Gastrocnemius medialis (tissue), 4 donors: Measurements from ENCODE around the gene DCAF8. TPM values are rescaled to one million over a fixed set of nuclear protein-coding genes. Genes with fewer than 3 reads are reported as not detected.
A peak's percentile ranks its signal among the peaks of the same experiment; 100 is the strongest.

ENCODE experiments used
- ATAC-seq, 2 donors: fragments of 150-250 bp; one replicate each; pipeline ENCODE4 v1.9.1; 2016
- DNase-seq, 2 donors: peaks; one replicate each; pipeline ENCODE4 v3.0.0-alpha.2; 2019
- H3K27ac ChIP-seq, 4 donors: fragments of 200-600 bp; sonication (generic); 1 replicate in 1 of 4; 2 replicates in 3 of 4; pipeline ENCODE4 v1.5.1; 2016 to 2018; ENCODE audit warnings: mild to moderate bottlenecking in 2 of 4, moderate library complexity in 1 of 4
- H3K27me3 ChIP-seq, 3 donors: fragments of 200-600 bp; sonication (generic) in 2 of 3; 1 replicate in 1 of 3; 2 replicates in 2 of 3; pipeline versions ENCODE4 v1.5.1 to v1.6.0; 2016 to 2019; ENCODE audit warnings: mild to moderate bottlenecking in 1 of 3, moderate library complexity in 1 of 3
- H3K36me3 ChIP-seq, 2 donors: fragments of 200-600 bp; sonication (generic) in 1 of 2; one replicate each; pipeline ENCODE4 v1.5.1; 2017 to 2018
- H3K4me1 ChIP-seq, 2 donors: fragments of 200-600 bp; sonication (generic) in 1 of 2; one replicate each; pipeline ENCODE4 v1.5.1; 2016 to 2017; ENCODE audit warnings: mild to moderate bottlenecking in 2 of 2
- H3K4me3 ChIP-seq, 4 donors: fragments of 200-600 bp; sonication (generic) in 3 of 4; 1 replicate in 1 of 4; 2 replicates in 3 of 4; pipeline ENCODE4 v1.5.1; 2016 to 2019; ENCODE audit warnings: mild to moderate bottlenecking in 2 of 4
- H3K9me3 ChIP-seq, 3 donors: fragments of 200-600 bp; sonication (generic) in 2 of 3; 1 replicate in 1 of 3; 2 replicates in 2 of 3; pipeline ENCODE4 v1.5.1; 2016 to 2019
- POLR2A ChIP-seq, 2 donors: fragments of 450-650 bp; IDR thresholded peaks; one replicate each; pipeline ENCODE4 v1.6.1; 2017; ENCODE audit warnings: antibody characterized with exemption in 2 of 2, mild to moderate bottlenecking in 2 of 2, moderate library complexity in 2 of 2
- in situ Hi-C, 4 donors: fragments of 200-750 bp; cut with MboI; loops; one replicate each; pipeline versions ENCODE4 v1.15.0 to v1.8.0; 2017; ENCODE audit warnings: low sequenced_read_pairs in 4 of 4
- intact Hi-C: fragments of 100-400 bp; cut with DNase I; formaldehyde crosslinking; loops from one replicate; pipeline ENCODE4 v1.15.1; 2023; ENCODE audit warnings: low total_unique reads
- total RNA-seq, 4 donors: library from RNA; depleted of rRNA; stranded (reverse); fragments of >200 nt; gene quantifications; one replicate each; pipeline versions ENCODE4 v1.1.0 to v1.2.3, GENCODE V29; 2016
- TF ChIP-seq, protein P1 (sequence below), 5 experiments: fragments of 450-650 bp in 3 of 5; fragments of 200-600 bp in 2 of 5; sonication (generic) in 2 of 5; IDR thresholded peaks in 4 of 5; conservative IDR thresholded peaks in 1 of 5; 1 replicate in 4 of 5; 2 replicates in 1 of 5; pipeline ENCODE4 v1.5.1; 2016 to 2019; ENCODE audit warnings: antibody characterized with exemption in 5 of 5, mild to moderate bottlenecking in 3 of 5, moderate library complexity in 3 of 5

DCAF8 gene
- total RNA-seq, 4 donors from 2014 or later, result 170 to 208 (median 196) TPM

DNA sequence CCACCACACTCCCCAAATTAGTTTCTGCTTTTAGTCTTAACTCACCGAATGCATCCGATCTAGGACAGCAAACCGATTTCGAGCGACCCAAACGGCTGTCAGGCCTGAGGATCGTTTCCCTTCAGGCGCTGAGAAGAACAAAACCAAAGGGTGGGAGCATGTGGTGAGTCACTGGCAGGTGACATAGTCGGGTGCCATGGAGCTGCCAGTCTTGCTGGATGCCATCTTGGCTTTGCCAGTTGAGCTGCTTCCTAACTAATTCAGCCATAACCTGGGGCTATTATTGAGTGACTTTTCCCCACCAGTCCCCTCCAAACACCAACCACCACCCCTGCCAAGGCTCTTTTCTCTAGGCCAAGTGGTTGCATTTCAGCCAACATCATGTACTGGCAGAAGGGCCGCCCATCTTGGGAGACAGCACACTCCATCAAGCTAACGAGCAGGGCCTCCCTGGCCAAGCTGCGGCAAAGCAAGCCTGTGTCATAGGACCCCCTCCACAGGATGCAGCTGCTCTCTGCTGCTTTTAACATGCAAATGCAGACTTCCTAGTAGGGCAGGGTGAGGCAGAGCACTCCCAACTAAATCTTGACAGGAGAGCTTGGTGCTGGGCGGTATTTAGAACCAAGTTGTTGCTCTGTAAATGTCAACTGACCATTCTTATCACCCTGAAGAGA lies 44.9 kb upstream of the DCAF8 start:
- peaks cover 16 to 97% of the 10 kb centered on the region in 2 donors for H3K36me3 ChIP-seq
- no peaks in the 10 kb centered on the region for H3K4me1 ChIP-seq
- TF ChIP-seq POLR2A (IDR thresholded peaks at IDR 0.05), result no peak
- TF ChIP-seq, protein P1, sequence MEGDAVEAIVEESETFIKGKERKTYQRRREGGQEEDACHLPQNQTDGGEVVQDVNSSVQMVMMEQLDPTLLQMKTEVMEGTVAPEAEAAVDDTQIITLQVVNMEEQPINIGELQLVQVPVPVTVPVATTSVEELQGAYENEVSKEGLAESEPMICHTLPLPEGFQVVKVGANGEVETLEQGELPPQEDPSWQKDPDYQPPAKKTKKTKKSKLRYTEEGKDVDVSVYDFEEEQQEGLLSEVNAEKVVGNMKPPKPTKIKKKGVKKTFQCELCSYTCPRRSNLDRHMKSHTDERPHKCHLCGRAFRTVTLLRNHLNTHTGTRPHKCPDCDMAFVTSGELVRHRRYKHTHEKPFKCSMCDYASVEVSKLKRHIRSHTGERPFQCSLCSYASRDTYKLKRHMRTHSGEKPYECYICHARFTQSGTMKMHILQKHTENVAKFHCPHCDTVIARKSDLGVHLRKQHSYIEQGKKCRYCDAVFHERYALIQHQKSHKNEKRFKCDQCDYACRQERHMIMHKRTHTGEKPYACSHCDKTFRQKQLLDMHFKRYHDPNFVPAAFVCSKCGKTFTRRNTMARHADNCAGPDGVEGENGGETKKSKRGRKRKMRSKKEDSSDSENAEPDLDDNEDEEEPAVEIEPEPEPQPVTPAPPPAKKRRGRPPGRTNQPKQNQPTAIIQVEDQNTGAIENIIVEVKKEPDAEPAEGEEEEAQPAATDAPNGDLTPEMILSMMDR (IDR thresholded peaks at IDR 0.05 in 4 of 5, conservative IDR thresholded peaks at IDR 0.05 in 1 of 5), result no peak
- DNase-seq, result no peak
- H3K27ac ChIP-seq, result peak overlapping the region in 1 of 4 donors; percentile 32
- intact Hi-C loops, result no loop called here
- no peaks in the 10 kb centered on the region for H3K27me3 ChIP-seq
- ATAC-seq, result no peak
- H3K4me3 ChIP-seq, result no peak overlapping the region
- in situ Hi-C loops, result no loop called here
- H3K9me3 ChIP-seq, result no peaks in the 10 kb centered on the region

DNA sequence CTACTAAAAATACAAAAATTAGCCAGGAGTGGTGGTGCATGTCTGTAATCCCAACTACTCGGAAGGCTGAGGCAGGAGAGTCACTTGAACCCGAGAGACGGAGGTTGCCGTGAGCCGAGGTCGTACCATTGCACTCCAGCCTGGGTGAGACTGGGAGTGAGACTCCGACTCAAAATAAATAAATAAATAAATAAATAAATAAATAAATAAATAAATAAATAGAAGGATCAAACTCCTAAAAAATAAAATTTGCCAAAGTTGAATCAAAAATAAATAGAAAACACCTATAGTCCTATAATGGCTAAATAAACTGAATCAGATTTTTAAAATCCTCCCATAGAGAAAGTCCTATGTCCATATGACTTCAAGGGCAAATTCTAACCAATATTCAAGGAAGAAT lies 37.8 kb upstream of the DCAF8 start:
- peaks cover 15 to 89% of the 10 kb centered on the region in 2 donors for H3K36me3 ChIP-seq
- no peaks in the 10 kb centered on the region for H3K9me3 ChIP-seq
- intact Hi-C loops (no loop called here), in situ Hi-C loops (no loop called here)
- no peaks in the 10 kb centered on the region for H3K4me1 ChIP-seq
- H3K27me3 ChIP-seq, result no peaks in the 10 kb centered on the region
- no peak for ATAC-seq
- no peak overlapping the region for H3K27ac ChIP-seq
- H3K4me3 ChIP-seq, result no peak overlapping the region
- TF ChIP-seq, protein P1 (IDR thresholded peaks at IDR 0.05 in 4 of 5, conservative IDR thresholded peaks at IDR 0.05 in 1 of 5), result no peak
- no peak for TF ChIP-seq POLR2A (IDR thresholded peaks at IDR 0.05)
- no peak for DNase-seq

DNA sequence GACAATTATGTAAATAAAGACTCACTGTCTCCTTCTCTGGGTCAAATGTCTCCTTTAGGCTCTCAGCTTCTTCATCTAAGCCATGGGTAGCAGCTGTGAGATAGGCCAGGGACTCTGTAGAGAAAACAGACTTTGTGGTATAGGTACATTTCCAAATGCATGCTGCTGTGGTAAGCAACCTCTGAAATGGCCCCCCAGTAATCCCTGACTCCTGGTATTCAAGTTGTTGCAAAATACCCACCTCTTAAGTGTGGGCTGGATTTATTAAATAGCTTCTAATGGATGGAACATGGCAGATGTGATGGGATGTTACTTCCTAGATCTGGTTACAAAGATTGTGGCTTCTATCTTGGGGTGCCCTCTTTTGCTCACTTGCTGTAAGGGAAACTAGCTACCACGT lies 33.7 kb upstream of the DCAF8 start:
- Histone ChIP-seq H3K27me3 (no peaks in the 10 kb centered on the region), H3K9me3 (no peaks in the 10 kb centered on the region), H3K36me3 (peaks cover 8 to 99% of the 10 kb centered on the region in 2 donors), H3K27ac (no peak overlapping the region), H3K4me1 (no peaks in the 10 kb centered on the region), H3K4me3 (no peak overlapping the region)
- no peak for TF ChIP-seq POLR2A (IDR thresholded peaks at IDR 0.05)
- TF ChIP-seq, protein P1 (IDR thresholded peaks at IDR 0.05 in 4 of 5, conservative IDR thresholded peaks at IDR 0.05 in 1 of 5), result no peak
- DNase-seq (no peak), ATAC-seq (no peak)
- in situ Hi-C loops (loop anchor here in 1 of 4 donors (25.0 kb wide), 1 partner anchor 209 kb away; the partner anchor contains the start of genes IGSF8 and KCNJ9), intact Hi-C loops (no loop called here)

DNA sequence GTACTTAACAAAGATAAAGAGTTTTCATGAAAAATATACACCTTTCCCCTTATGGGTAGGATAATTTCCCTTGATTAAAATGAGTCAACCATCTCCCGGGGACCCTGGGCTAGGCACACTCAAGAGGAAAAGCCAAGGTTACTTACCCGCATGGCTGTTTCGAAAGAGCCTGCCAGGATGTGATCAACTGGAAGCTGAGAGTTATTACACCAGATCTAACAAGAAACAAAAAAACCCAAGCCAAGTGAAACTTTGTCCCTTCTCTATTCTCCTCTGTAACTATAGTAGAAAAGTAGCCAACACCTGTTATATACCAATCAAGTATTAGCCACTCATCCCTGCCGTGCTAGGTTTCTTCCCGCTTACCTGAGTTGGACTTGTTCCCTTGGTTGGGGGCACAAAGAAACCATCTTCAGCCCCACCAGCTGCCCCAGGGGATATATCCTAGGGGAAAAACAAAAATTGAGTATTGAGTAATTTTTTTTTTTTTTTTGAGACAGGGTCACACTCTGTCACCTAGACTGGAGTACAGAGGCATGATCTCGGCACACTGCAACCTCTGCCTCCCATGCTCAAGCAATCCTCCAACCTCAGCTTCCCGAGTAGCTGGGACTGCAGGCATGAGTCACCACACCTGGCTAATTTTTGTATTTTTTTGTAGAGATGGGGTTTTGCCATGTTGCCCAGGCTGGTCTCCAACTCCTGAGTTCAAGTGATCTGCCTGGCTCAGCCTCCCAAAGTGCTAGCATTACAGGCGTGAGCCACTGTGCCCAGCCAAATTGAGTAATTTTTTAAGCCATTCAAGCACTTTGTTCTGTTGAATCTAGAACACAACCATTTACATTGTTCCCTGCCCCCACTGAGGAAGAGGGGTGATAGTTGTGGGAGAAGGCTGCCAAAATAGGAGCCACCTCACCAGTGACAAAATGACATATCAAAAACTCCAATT lies 30.9 kb upstream of the DCAF8 start:
- in situ Hi-C loops, result loop anchor here in 2 of 4 donors (5.0 to 25.0 kb wide), 2 partner anchors 101 to 206 kb away; partner anchors contain the start of genes CASQ1 (in 1 of the 2), IGSF8 (in 1 of the 2) and KCNJ9 (in 1 of the 2)
- peak overlapping the region in 1 of 4 donors; percentile 44 for H3K27ac ChIP-seq
- H3K4me3 ChIP-seq, result no peak overlapping the region
- no peak for TF ChIP-seq POLR2A (IDR thresholded peaks at IDR 0.05)
- TF ChIP-seq, protein P1 (IDR thresholded peaks at IDR 0.05 in 4 of 5, conservative IDR thresholded peaks at IDR 0.05 in 1 of 5), result no peak
- ATAC-seq, result no peak
- H3K36me3 ChIP-seq, result peaks cover 11 to 100% of the 10 kb centered on the region in 2 donors
- intact Hi-C loops, result loop anchor here (2.0 to 5.0 kb wide), 4 partner anchors 79 to 261 kb away; partner anchors contain the start of gene PIGM
- no peaks in the 10 kb centered on the region for H3K4me1 ChIP-seq
- H3K9me3 ChIP-seq, result no peaks in the 10 kb centered on the region
- DNase-seq, result peak in 1 of 2 donors; percentile 22
- H3K27me3 ChIP-seq, result no peaks in the 10 kb centered on the region
